HG02610 (cell line): ENCODE data around the gene CSNK1D.
"Not testable (repeated sequence)": the region's sequence is repeated elsewhere in the genome, so short reads cannot be mapped to it uniquely, and the experiment has no call there.

Experiments used
- ATAC-seq: cut with Tn5 transposase; IDR thresholded peaks from one replicate; pipeline ENCODE4 v1.9.1; 2021; ENCODE audit warnings: mild to moderate bottlenecking, moderate library complexity; ENCODE audit not compliant: unreplicated experiment

CSNK1D gene

GRCh38 chr17:82195675-82196672, 77.5 kb downstream of the CSNK1D start:
- no peak for ATAC-seq

GRCh38 chr17:82194765-82195164, 78.7 kb downstream of the CSNK1D start:
- ATAC-seq: no peak

- no peak for ATAC-seq
Observed at GRCh38 chr17:82193520-82194220, 79.8 kb downstream of the CSNK1D start.

GRCh38 chr17:82193050-82193449, 80.5 kb downstream of the CSNK1D start:
- not testable (repeated sequence) for ATAC-seq
